Measurements from ENCODE around the gene DNAH17.

DNA sequence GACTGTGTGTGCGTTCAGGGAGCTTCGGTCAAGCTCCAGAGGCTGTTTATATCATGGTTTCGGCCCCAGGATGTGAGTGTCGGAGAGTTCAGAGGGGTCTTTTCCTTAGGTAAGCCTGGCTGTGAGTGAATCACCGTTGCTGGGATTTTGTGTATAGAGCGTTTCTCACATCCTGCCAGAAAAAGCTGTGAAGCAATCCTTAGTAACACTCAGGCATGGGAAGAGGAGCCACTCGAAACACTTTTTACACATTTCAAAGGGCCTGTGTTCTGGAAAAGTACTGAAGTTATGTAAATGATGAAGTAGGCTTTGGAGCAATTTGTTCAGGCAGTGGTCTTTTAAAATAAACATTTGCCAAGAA is 198.1 kb downstream of the DNAH17 start:
- TF ChIP-seq CTCF (IDR thresholded peaks at IDR 0.05) (no peak), SMC3 (IDR thresholded peaks at IDR 0.05; ENCODE audit: low read depth, low read length) (no peak), FOXJ3 (CRISPR knock-in tag; IDR thresholded peaks at IDR 0.05) (no peak), EZH2phosphoT487 (IDR thresholded peaks at IDR 0.05; ENCODE audit: borderline replicate concordance, low read depth) (no peak), RAD21 (IDR thresholded peaks at IDR 0.05; ENCODE audit: low read length) (no peak), EP300 (IDR thresholded peaks at IDR 0.05; ENCODE audit: borderline replicate concordance in 1 of 2, low read depth in 1 of 2, low read length in 1 of 2) (no peak), NRF1 (IDR thresholded peaks at IDR 0.05; ENCODE audit: low read depth, low read length) (no peak), ELF1 (IDR thresholded peaks at IDR 0.05) (no peak), RCOR1 (IDR thresholded peaks at IDR 0.05; ENCODE audit: low read length) (no peak), RFX5 (IDR thresholded peaks at IDR 0.05; ENCODE audit: low read length) (no peak), YY1 (IDR thresholded peaks at IDR 0.05; ENCODE audit: low read depth) (no peak), POLR2AphosphoS5 (IDR thresholded peaks at IDR 0.05; ENCODE audit: low read depth, low read length) (no peak)
- TF ChIP-seq, protein P1, sequence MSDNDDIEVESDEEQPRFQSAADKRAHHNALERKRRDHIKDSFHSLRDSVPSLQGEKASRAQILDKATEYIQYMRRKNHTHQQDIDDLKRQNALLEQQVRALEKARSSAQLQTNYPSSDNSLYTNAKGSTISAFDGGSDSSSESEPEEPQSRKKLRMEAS (IDR thresholded peaks at IDR 0.05; ENCODE audit: low read depth), result no peak

Data from SK-N-SH (cell line).